NCI-H510A (cell line): Measurements from ENCODE around the gene SUPT20HL2.
"Not testable (repeated sequence)": the region's sequence is repeated elsewhere in the genome, so short reads cannot be mapped to it uniquely, and the experiment has no call there.

Experiments
- DNase-seq: peaks from one replicate; lab custom pipeline; 2025; lab: John Stamatoyannopoulos, UW

SUPT20HL2 gene

DNA sequence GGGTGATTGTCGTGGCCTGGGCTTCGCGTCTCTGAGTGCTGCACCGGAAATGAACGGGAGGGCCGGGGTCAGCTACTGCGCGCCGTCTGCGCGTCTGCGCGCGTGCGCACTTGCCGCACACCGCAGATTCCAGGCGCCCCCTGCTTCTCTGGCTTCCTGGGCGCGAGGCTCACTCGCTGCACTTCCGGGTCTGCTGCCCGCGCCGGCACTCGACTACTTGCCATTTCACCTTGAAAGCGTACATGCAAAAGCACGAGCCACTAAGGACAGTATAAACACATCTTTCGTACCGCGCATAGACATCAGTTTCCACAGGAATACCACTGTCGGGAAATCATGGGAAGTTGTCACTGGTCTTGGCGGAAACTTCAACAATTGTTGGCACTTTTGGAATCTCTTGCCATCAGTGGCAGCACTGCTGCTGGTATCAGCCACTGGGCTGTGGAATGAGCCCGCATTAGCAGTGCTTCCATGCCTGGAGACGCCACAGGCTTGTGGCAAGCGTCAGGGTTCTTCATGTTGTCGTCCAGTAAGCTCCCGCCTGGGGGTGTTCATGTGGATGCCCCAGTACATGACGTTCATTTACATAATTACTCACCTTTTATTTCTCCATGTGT, at the start of gene SUPT20HL2:
Gene SUPT20HL2, minus strand, starts transcription at position 51 of the 617 bp plus-strand sequence. CDS start 754 bp downstream, outside the sequence.
- no peak for DNase-seq

DNA sequence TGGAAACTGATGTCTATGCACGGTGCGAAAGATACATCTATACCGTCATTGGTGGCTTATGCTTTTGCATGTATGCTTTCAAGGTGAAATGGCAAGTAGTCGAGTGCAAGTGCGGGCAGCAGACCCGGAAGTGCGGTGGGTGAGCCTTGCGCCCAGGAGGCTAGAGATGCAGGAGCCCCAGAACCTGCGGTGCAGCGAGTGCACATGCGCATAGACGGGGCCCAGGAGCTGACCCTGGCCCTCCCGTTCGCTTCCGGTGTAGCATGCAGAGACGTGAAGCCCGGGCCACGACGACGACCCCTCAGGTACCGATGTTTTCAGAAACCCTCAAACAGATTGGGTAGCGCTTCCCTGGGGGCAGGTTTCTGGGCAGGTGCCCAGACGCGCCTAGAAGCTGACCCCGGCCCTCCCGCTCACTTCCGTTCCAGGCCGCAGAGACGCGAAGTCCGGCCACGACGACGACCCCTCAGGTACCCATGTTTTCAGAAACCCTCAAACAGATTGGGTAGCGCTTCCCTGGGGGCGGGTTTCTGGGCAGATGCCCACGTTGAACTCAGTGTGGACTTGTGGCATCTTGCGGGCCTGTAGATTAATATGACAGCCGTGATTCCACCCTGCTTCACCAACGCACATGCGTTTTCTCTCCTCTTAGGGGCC, 48.3 kb upstream of the SUPT20HL2 start:
- DNase-seq, result not testable (repeated sequence)

DNA sequence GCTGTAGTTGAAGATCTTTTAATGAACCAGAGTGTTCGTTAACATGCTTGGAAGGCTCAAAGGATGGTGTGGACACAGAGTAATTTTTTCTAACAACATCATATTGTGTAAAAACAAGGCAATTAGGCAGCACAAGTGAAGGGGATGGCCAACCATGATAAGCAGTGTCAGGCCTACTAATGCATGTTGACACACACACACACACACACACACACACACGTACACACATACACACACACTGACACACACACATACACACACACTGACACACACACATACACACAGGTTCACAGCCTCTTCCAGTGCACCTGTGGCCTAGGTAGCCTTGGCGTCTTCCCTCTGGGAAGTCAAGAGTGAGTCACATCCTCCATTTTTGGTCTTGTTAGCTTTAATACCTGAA, 46.4 kb upstream of the SUPT20HL2 start, which contains the start of gene SUPT20HL1:
Gene SUPT20HL1, plus strand, starts transcription at position 368 of the 400 bp plus-strand sequence. CDS start 2,122 bp downstream, outside the sequence.
- no peak for DNase-seq

DNA sequence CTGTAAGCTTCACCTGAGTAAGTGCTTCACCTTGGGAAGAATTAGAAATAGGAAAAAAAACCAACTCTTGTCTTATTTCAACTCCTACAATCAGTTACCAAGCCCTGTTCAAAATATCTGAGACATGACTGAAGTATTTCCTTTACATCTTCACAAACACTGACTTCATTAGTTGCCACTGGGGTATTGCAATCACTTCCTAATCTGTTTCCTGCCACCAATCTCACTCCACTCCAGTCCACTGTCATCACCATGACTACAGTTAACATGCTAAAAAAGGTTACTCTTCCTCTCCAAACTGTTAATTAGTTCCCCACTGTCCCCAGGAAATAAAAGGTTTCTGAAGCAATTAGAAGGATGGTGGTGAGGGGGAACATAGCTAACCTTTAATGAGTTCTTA, 43.2 kb upstream of the SUPT20HL2 start:
- no peak for DNase-seq

DNA sequence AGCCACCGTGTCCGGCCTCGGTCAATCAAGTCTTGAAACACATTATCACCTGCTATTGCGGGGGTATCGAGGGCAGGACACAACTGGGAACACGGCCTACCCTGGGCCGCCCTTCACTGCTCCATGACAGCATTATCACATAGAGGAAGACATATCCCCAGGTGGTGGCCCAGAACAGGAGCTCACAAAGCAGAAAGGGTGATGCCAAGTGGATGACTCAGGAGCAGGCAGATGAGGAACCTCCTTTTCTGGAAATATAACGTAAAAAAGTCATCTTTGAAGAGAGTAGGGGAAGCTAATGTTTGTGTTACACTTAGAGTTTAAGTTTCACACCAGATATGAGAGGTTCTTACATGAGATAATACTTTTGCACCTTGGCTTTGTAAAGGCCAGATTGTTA, 41.2 kb upstream of the SUPT20HL2 start:
- DNase-seq, result no peak

DNA sequence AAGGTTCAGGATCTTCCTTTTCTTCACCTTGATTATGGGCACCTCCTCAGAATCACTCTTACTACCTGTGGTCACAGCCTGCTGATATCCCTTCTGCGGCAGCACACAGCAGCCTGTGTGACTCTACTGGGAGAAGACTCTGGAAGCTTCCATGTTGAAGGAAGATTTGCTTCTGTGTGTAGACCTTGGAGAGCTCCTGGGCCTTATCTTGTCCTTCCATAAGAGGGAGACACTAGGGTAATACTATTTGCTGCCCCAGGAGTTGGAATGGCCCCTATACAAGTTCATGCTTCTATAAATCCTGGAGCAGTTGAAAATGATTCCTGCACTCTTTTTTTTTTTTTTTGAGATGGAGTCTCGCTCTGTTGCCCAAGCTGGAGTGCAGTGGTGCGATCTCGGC, 36.3 kb upstream of the SUPT20HL2 start:
- DNase-seq, result no peak

DNA sequence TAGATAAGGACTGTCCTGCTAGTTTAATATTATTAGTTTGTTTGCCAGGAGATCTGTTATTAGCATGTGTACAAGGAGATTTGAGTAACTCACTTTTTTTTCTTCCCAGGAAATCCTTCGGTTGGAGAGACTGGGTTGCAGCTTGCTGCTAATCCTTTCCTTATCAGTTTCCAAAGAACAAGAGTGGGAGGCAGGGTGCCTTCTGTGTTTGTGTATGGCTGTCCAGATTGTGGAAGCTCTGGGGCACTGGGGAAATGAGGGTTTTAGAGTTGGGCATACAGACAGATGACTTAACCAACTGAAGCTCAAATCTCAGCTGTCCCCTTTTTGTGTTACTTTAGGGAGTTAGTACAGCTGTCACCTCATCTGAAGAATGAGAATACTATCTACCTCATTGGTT, 34.0 kb upstream of the SUPT20HL2 start:
- DNase-seq, result no peak

DNA sequence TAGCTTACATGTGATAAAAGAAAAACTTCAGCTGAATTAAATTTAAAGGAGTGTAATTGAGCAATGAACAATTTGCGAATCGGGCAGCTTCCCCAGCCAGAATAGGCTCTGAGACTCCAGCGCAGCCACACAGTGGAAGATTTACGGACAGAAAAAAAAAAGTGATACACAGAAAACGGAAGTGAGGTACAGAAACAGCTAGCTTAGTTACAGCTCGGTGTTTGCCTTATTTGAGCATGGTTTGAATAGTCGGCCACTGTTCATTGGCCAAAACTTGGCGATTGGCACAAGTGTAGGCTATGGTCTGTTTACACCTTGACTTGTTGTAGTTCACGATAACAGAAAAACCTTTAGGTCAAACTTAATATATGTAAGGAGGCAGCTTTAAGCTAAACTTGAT, 29.9 kb upstream of the SUPT20HL2 start:
- DNase-seq, result no peak

DNA sequence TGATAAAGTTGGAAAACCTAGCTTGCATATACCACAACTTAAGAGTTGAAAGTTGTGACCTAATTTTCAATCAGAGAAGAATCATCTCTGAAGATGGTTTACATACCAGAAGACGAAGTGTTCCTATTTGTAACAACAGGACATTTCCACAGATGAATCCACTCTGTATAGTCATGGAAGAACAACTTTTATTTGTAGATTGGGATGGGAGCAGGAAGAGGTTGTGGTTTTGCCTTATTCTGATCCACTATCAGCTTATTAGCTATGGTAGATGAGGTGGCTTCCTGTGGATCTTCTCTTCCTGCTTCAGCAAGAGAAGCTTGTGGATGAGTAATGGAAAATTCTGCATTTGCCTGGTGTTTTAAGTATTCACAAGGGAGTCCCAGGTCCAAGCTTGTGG, 27.9 kb upstream of the SUPT20HL2 start:
- no peak for DNase-seq

DNA sequence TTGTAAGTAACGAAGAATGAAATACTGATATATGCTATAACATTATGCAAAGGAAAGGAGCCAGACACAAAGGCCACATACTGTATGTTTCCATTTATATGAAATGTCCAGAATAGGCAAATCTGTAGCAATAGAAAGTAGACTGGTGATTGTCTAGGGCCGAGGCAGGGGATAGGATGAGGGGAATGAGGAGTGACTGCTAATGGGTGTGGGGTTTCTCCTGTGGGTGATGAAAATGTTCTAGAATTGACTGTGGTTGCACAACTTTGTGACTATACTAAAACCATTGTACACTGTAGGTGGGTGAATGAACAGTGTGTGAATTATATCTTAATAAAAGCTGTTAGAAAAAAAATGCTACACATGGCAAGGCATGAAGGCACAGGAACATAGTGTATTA, 26.6 kb upstream of the SUPT20HL2 start:
- DNase-seq, result no peak

DNA sequence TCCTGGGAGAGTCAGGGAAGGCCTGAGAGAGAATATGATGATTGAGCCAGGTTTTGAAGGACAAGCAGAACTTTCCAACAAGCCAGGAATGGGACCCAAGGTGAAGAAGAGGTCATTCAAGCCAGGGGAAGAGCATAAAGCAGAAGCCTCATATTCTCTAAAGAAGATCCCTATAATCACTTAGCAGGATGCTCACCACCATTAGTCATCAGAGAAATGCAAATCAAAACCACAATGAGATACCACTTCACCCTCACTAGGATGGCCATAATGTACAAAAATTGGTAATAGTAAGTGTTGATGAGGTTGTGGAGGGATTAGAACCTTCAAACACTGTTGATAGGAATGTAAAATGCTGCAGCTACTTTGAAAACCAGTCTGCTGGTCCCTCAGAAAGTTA, 26.0 kb upstream of the SUPT20HL2 start:
- DNase-seq, result no peak

DNA sequence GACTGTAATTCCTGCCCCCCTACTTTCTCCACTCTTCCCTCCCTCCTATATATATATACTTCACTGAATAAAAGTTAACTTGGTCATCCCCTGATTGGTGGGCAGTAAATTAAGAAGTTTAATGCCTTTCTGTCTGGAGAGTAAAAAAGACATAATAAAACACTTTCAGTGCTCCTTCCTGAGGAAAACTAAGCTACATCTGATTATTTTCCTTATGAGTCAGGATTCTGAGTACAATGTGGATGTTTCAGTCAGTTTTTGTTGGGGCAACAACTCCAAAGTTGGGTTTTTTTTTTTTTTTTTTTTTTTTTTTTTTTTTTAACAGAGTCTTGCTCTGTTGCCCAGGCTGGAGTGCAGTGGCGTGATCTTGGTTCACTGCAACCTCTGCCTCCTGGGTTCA, 22.0 kb upstream of the SUPT20HL2 start:
- no peak for DNase-seq

DNA sequence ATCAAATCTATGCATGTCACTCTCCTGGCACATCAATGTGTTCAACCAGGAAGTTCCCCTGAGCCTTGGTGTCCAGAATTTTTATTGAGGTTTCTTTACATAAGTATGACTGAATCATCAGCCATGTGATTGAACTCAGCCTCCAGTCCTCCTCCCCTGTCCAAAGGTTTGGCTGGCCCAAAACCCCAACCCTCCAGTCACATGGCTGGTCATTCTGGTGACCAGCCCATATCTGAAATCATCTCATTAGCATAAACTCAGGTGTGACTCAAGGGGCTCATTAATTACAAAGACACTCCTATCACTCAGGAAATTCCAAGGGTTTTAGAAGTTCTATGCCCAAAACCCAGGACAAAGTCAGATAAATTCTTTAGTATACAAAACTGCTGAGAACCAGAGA, 20.6 kb upstream of the SUPT20HL2 start:
- no peak for DNase-seq

DNA sequence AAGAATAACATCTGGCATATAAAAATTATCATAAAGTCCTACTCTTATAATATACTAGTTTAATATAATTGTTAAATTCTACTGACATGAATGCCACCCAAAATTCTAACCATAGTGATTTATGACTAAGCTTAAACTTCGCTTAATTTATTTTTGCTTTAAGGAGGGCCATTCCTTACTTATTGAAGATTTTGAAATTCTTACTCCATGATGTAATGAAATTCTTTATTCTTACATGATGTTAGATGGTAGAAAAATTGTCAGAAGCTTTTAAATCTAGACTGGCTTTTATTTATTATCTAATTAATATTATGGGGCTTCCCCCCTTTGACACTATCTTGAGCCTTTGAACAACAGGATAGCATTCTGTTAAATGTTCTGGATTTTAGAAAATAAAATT, 19.5 kb upstream of the SUPT20HL2 start:
- DNase-seq, result no peak

DNA sequence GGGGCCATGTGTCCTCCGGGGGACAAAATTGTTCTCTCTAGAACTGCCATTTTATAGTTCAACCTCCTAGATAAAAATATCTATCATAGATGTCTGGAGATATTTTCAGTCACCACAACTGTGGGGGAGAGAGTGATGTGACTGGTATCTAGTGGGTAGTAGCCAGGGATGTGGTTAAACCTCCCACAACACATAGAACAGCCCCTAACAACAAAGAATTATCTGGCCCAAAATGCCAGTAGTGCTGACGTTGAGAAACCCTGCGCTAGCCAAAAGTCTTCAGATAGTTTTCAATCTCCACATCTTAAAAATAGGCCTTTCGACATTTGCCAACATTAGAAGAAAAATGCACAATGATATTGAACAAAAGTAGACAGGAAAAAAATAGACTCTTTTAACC, 19.0 kb upstream of the SUPT20HL2 start:
- DNase-seq, result no peak

DNA sequence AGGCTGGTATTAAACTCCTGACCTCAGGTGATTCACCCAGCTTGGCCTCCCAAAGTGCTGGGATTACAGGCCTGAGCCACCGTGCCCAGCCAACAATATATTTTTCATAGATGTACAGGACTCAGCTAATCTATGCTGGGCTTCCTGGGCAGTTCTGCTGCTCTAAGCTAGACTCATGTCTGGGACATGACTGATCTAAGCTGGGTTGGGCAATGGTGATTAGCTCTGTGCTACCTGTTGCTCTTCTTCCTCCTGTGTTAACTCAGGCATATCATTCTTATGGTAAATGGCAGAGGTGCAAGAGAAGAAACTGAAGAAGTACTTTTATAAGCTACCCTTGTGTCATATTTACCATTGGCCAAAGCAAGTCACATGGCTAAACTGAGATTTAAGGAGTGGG, 11.4 kb upstream of the SUPT20HL2 start:
- no peak for DNase-seq

DNA sequence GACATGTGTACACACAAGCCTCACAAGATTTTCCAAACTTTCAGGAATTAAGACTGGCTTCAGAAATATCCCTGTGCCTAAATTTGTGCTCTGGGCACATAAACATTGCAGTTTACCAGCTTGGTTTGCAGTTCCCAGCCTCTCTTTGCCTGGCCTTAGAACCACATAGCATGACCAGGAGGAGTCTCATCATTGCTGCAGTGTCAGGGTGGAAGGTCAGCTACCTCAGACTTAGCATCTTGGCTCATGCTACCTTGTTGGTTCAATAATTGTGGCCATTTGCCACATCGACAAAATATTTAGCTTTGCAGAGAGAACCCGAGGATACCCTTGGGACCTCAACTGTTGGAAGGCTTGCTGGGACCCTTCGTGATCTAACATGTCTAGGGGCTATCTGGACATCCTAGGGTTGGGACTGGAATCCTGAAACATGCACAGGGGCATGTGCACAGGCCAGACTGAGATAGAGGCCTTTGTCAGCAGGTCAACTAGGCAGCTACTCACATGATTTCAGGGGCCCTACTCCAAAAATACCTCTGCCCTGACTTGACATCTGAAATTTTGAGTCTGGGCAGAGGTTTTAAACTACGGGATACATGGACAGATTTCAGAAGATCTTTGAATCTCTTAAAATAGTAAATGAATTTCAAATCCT, 8.0 kb upstream of the SUPT20HL2 start:
- DNase-seq, result no peak

DNA sequence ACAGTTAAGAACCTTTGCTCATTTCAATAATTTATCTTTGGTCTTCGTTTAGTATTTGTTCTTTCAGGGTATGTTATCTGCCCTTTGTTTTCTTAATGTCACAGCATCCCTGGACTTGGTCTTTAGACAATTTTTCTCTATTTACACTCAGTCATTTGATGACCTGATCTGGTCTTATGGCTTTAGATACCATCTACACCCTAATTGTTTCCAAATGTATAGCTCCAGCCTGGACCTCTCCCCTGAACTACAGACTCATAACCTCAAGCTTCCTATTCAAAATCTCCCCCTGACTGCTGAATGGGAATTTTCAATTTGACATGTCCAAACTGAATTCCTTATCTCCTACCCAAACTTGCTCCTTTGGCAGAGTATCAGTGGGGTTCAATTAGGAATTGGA, 3.7 kb upstream of the SUPT20HL2 start:
- no peak for DNase-seq

DNA sequence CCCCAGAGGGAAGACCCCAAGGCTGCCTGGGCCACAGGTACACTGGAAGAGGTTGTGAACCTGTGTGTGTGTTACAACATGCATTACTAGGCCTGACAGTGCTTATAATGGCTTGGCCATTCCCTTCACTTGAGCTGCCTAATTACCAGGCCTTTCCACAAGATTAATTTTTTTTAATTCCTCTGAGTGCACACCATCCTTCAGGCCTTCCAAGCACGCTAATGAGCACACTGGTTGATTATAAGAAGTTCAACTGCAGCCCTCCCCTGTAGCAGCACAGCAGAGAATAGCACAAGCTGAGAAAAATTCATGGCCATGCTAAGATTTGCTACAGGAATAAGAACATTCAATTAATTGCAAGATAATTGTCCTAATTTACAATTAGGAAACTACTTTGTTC, 2.2 kb upstream of the SUPT20HL2 start:
- DNase-seq, result no peak

DNA sequence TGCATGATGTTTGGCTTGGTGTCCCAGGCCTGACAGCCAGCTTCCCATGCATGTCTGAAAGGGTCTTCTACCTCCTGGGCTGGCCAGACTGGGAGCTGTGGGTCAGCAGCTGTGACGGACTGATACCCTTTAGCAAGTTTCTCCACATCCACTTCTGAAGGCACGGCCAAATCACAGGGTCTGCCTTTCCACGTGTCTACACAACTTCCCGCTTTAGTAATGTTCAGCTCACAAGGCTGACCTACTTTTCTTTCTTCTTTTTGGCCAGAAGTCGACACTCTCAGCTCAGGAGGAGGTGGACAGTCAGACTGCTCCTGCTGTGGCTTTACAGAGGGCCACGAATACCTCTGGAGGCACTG, 1.6 kb downstream of the SUPT20HL2 start:
- DNase-seq, result not testable (repeated sequence)

DNA sequence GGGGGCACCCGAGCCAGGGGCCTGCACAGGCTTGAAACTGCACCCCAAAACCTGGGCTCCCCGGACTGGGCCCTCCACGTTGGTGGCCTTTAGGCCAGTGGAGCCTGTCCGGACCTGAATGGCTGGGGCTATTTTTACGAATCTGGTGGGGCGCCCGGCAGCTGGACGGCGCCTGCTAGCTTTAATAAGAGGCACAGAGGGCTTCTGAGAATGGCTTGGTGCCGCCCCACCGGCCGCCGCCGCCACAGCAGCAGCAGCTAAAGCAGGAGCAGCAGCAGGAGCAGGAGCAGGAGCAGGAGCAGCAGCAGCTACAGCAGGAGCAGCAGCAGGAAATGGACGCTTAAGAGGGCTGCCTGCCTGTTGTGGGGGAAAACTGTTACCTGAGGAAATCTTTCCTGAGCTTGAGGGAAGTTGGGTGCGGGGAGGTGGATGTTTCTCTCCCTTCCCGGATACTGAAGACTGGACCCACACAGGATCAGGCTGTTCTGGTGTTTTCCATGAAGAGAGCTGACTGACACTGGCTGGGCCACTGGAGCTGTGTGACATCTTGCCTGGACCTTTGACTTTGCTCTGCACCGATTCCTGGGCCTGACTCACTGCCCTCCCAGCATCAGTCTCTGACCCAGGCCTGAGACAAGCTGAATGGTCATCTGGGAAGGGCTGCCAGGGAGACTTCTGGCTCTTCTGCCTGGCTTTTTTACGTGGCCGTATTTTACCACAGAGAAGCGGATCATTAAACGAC, 2.2 kb downstream of the SUPT20HL2 start:
- not testable (repeated sequence) for DNase-seq

DNA sequence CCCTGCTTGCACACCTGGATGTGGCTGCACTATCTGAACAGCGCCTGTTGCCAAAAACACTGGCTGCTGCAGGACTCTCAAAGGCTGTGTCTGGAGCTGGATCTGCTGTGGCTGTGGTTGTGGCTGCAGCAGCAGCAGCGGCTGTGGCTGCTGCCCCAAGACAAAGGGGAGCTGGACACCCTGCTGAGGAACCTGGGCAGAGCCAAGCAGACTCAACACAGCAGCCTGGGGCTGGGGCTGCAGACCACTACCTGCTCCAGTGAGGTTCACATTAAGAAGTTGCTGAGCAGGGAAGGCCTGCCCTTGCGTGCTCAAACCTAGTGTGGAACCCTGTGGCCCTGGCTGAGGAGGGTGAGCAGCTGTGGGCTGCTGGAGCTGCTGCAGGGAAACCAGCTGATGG, 3.0 kb downstream of the SUPT20HL2 start:
- not testable (repeated sequence) for DNase-seq
